Natural killer cell treated with Interleukin-12 subunit alpha and Interleukin-12 subunit beta and Interleukin-15 and Interleukin-18, amount 100 ng/mL, for 72 hours (primary cell): Measurements from ENCODE around the gene POLR1A. TPM values are rescaled to one million over a fixed set of nuclear protein-coding genes. Genes with fewer than 3 reads are reported as not detected.

ENCODE experiments used
- ATAC-seq, 2 donors: fragments of 150-1000 bp; cut with Tn5 transposase in 1 of 2; sonication (Bioruptor Pico), chemical (Tn5 transposase) in 1 of 2; 2 replicates each; pipeline ENCODE4 v1.10.0; 2021
- DNase-seq: peaks from one replicate; pipeline ENCODE4 v3.0.0; 2022; ENCODE audit warnings: low spot score
- H3K27ac Mint-ChIP-seq, 2 donors: 1 replicate in 1 of 2; 2 replicates in 1 of 2; pipeline ENCODE4 v1.8.0; 2022; ENCODE audit warnings: mixed read lengths in 2 of 2, mild to moderate bottlenecking in 1 of 2, moderate library complexity in 1 of 2
- H3K27me3 Mint-ChIP-seq, 2 donors: 1 replicate in 1 of 2; 2 replicates in 1 of 2; pipeline ENCODE4 v1.8.0; 2022; ENCODE audit warnings: mixed read lengths in 2 of 2
- H3K36me3 Mint-ChIP-seq: one replicate; pipeline ENCODE4 v1.8.0; 2022; ENCODE audit warnings: mixed read lengths
- H3K4me1 Mint-ChIP-seq, 2 donors: 1 replicate in 1 of 2; 2 replicates in 1 of 2; pipeline ENCODE4 v1.8.0; 2022; ENCODE audit warnings: low read depth in 2 of 2, mixed read lengths in 2 of 2, mild to moderate bottlenecking in 1 of 2
- H3K4me3 Mint-ChIP-seq: one replicate; pipeline ENCODE4 v1.8.0; 2022; ENCODE audit warnings: mixed read lengths
- H3K9me3 Mint-ChIP-seq: 2 replicates; pipeline ENCODE4 v1.8.0; 2022; ENCODE audit warnings: mixed read lengths
- total RNA-seq, 2 donors: library from RNA; stranded (reverse); gene quantifications; one replicate each; pipeline ENCODE4 v1.2.3, GENCODE V29; 2022

Gene POLR1A
- total RNA-seq, 2 donors from 2014 or later = 51.7 to 99.2 TPM

- Mint-ChIP-seq H3K4me1 (peaks cover 0 to 2% of the 10 kb centered on the region in 2 donors), H3K9me3 (no peaks in the 10 kb centered on the region), H3K36me3 (peaks cover 4% of the 10 kb centered on the region), H3K27ac (peak overlapping the region in 1 of 2 donors; percentile 37), H3K27me3 (no peaks in the 10 kb centered on the region), H3K4me3 (no peak overlapping the region)
- no peak for ATAC-seq
- no peak for DNase-seq
Measured at GRCh38 chr2:86022661-86023365, 82.9 kb downstream of the POLR1A start.

DNA sequence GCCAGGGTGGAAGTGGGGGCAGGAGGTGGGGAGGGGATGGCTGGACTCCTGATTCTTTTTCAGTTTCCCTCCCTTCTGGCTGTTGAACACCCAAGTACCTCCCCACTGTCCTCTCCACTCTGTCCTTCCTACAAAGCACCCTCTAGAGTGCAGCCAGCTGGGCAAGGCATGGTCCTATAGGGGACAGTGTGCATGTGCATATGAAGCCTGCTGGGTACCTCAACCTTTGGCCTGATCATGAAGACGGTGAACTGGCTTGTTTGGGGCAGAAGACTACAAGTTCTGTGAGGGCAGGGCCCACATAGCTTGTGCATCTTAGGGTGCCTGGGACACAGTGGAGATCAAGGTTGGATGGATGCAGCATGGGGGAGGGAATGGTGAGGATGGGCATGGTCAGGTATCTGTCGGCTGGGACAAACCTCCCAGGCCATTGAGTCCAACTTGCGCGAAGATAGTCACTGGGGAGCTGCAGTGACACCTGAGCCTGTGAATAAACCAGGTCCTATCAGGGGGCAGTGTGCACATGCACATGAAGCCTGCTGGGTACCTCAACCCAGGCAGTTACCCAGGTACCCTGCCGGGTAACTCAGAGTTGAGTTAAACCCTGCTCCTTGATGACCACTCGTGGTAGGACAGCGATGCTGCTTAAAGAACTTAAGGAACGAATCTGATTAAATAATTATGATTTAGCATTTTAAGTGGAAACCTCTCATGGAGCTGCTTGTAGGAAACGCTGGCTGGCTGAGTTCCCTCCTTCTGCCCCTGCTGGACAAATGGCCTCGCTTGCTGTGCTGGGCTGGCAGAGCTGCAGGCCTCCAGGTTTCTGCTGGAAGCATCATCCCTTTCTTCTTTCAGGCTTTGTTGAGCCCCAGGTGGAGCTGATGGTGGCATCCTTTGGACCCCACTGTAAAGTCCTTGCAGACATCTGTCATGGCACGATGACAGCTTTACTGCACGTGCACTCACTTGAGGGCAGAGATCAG, 84.0 kb downstream of the POLR1A start:
- no peaks in the 10 kb centered on the region for H3K27me3 Mint-ChIP-seq
- no peak overlapping the region for H3K4me3 Mint-ChIP-seq
- H3K9me3 Mint-ChIP-seq = no peaks in the 10 kb centered on the region
- H3K36me3 Mint-ChIP-seq = peaks cover 4% of the 10 kb centered on the region
- ATAC-seq (no peak), DNase-seq (no peak)
- no peak overlapping the region for H3K27ac Mint-ChIP-seq
- peaks cover 2 to 6% of the 10 kb centered on the region in 2 donors for H3K4me1 Mint-ChIP-seq

- no peaks in the 10 kb centered on the region for H3K9me3 Mint-ChIP-seq
- H3K36me3 Mint-ChIP-seq = peaks cover 4% of the 10 kb centered on the region
- no peak overlapping the region for H3K4me3 Mint-ChIP-seq
- DNase-seq (no peak), ATAC-seq (no peak)
- no peaks in the 10 kb centered on the region for H3K27me3 Mint-ChIP-seq
- peaks cover 2 to 6% of the 10 kb centered on the region in 2 donors for H3K4me1 Mint-ChIP-seq
- no peak overlapping the region for H3K27ac Mint-ChIP-seq
Measured at GRCh38 chr2:86020984-86021383, 84.7 kb downstream of the POLR1A start.

DNA sequence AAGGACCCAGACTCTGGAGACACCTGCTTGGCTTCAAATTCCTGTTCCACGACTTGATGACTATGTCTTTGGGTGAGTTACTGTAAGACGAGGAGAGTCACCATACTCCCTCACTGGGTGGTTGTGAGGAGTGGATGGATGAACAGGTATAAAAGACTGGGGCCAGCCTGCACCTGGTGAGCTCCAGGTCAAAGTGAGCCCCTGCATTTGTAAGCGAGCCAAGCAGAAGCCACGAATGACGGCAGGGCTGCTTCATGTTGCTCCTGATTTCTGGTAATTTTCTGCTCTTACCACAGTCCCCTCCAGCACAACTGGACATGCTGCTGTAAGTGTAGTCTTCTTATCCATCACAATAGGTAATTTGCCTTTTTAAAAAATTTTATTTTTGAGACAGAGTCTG, 86.6 kb downstream of the POLR1A start:
- peaks cover 2 to 6% of the 10 kb centered on the region in 2 donors for H3K4me1 Mint-ChIP-seq
- H3K27me3 Mint-ChIP-seq = no peaks in the 10 kb centered on the region
- ATAC-seq (no peak), DNase-seq (no peak)
- H3K4me3 Mint-ChIP-seq = no peak overlapping the region
- H3K36me3 Mint-ChIP-seq = peaks cover 10% of the 10 kb centered on the region
- no peak overlapping the region for H3K27ac Mint-ChIP-seq
- peaks cover 5% of the 10 kb centered on the region for H3K9me3 Mint-ChIP-seq

DNA sequence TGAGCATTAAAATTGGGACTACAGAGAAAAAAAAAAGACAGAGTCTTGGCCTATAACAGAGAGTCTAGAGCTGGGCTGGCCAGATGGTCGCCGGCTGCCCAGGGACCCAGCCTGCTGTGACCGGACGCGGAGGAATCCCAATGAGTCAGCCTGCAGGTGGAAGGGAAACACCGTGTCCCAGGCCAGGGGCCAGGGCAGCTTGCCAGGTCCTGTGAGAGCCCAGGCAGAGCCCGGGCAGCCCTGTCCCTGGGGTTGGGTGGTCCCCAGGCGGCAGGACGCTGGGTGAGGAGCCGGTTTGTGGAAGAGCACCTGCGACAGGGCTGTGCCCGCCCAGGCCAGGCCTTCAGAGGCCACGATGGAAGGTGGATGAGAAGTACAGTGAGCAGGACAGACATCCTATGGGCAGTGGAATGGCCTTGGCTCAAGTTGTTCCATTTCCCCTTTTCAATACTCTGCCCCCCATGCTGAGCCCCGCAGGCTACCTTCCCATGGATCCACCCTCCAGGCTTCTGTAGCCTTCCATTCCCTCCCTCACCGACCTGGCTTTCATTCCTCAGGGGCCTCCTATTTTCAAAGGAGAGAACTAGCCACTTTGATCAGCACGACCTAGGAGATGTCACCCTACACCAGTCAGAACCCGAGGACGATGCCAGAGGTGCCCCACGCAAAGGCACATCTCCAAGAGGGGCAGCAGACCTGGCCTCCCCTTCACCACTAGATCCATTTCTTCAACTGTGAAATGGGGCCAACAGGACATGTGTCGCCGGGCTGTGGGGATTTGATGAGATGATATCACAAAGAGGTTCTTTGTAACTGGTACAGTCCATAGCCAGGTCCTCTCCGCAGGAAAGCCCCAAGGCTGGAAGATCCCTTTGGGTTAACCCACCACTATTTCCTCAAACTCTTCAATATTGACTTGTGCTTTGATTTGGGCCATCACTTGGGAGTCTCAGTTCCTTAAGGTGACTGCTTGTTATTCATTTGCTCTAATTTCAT, 87.5 kb downstream of the POLR1A start:
- peaks cover 5% of the 10 kb centered on the region for H3K9me3 Mint-ChIP-seq
- H3K4me1 Mint-ChIP-seq = peaks cover 0 to 6% of the 10 kb centered on the region in 2 donors
- H3K4me3 Mint-ChIP-seq = peak overlapping the region; percentile 48
- DNase-seq = no peak
- peaks cover 14% of the 10 kb centered on the region for H3K36me3 Mint-ChIP-seq
- H3K27me3 Mint-ChIP-seq = no peaks in the 10 kb centered on the region
- peak overlapping the region; percentile 32 to 62 for H3K27ac Mint-ChIP-seq
- ATAC-seq = peak in 1 of 2 donors; percentile 45

DNA sequence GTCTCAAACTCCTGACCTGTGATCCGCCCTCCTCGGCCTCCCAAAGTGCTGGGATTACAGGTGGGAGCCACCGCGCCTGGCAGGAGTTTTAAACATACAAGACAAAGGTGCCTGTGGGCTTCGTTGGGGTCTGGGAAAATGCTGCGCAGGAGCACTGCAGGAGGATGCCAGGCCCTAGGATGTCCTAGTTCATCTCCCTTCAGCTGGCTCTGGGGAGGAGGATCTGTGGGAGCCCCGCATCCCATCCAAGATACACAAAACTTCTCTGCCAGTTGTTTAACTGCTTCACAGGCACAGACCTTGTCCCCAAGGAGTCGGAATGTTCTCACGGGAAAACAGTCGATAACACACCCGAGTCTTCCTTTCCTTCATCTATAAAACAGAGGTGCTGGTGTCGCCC, 89.1 kb downstream of the POLR1A start:
- H3K4me3 Mint-ChIP-seq = peak overlapping the region; percentile 48
- ATAC-seq (no peak), DNase-seq (no peak)
- H3K36me3 Mint-ChIP-seq = peaks cover 14% of the 10 kb centered on the region
- H3K27me3 Mint-ChIP-seq = no peaks in the 10 kb centered on the region
- peak overlapping the region in 1 of 2 donors; percentile 62 for H3K27ac Mint-ChIP-seq
- H3K4me1 Mint-ChIP-seq = peaks cover 3 to 6% of the 10 kb centered on the region in 2 donors
- H3K9me3 Mint-ChIP-seq = peaks cover 5% of the 10 kb centered on the region

DNA sequence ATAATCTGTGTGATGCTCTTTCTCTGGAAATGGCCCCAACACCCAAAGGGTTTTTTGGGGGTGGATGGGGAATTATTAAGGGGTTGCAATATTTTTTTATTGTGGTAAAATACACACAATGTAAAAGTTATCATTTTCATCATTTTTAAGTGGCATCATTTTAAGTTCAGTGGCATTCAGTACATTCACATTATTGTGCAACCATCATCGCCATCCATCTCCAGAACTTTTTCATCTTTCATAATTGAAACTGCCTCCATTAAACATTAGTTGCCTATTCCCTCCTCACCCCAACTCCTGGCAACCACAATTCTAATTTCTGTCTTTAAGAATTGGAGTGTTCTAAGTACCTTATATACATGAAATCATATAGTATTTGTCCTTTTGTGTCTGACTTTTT, 90.0 kb downstream of the POLR1A start:
- DNase-seq (no peak), ATAC-seq (no peak)
- Mint-ChIP-seq H3K27me3 (no peaks in the 10 kb centered on the region), H3K27ac (no peak overlapping the region), H3K4me3 (no peak overlapping the region), H3K36me3 (peaks cover 14% of the 10 kb centered on the region), H3K4me1 (peaks cover 3 to 6% of the 10 kb centered on the region in 2 donors), H3K9me3 (peaks cover 5% of the 10 kb centered on the region)

DNA sequence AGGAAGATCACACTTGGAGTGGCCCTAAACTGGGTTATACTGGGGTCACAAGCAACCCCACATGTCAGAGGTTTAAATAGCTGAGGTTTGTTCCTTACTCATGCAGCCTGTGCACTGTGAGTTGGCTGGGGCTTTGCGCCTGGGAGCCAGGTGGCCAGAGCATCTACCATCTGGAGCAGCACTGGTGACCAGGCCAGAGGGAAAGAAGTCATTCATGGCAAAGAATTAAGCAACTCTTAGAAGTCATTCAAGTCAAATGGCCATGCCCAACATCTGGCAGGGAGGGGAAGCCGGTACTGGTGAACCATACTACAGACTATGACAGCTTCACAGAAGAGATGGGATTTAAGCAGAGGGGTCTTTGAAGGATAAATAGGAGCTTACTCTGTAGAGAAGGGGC, 90.7 kb downstream of the POLR1A start:
- Mint-ChIP-seq H3K9me3 (peaks cover 5% of the 10 kb centered on the region), H3K27me3 (no peaks in the 10 kb centered on the region), H3K4me1 (peaks cover 3 to 6% of the 10 kb centered on the region in 2 donors), H3K27ac (no peak overlapping the region), H3K36me3 (peaks cover 14% of the 10 kb centered on the region), H3K4me3 (no peak overlapping the region)
- no peak for ATAC-seq
- DNase-seq = no peak

DNA sequence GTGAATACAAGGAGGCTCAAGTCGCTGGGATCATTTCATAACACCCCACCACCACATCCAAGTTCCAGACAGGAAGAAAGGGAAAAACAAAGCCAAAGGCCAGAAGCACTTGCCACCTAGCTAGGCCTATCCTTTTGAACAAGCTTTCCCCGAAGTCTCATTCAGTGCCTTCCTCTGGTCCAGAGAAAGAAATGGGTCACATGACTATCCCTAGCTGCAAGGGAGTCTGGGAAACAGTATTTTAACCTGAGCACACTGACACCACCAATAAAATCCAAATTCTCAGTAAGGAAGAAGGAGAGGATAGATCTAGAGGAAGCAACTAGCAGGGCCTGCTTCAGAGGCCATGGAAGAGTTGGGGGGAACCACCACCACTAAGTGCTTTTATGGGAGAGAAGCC, 91.2 kb downstream of the POLR1A start:
- peaks cover 3 to 6% of the 10 kb centered on the region in 2 donors for H3K4me1 Mint-ChIP-seq
- no peak overlapping the region for H3K27ac Mint-ChIP-seq
- DNase-seq (no peak), ATAC-seq (no peak)
- H3K27me3 Mint-ChIP-seq = no peaks in the 10 kb centered on the region
- H3K36me3 Mint-ChIP-seq = peaks cover 14% of the 10 kb centered on the region
- peaks cover 5% of the 10 kb centered on the region for H3K9me3 Mint-ChIP-seq
- no peak overlapping the region for H3K4me3 Mint-ChIP-seq

DNA sequence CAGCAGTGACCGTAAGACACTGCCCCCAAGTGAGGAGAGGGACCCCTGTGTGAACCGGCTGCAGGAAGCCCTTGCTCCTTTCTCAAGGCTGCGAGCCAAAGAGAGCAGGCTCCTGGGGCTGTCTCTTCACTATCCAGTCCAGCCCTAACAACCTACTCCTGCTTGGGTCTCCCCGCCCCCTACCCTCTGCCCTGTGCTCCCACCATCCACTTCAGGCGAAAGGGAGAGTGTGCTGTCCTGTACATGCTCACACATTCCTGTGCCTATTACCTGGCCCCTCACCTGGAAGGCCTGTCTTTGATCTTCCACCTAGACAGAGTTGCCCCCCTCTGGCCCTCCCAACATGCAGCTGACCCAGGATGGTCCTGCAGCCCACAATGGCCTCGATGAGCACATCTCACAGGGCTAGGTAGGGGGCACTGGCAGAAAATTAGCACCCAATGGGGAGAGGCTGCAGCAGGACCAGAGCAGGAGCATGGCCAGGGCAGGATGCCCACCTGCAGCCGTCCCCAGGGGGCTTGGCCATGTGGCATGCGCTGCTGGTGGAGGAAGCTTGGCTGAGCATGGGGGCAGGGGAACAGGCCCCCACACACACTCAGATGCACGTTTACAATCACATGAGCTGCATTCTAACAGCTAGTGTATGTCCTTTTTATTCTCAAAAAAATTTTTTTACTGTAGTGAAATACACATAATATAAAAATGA, 93.5 kb downstream of the POLR1A start:
- H3K27ac Mint-ChIP-seq = peak overlapping the region in 1 of 2 donors; percentile 17
- ATAC-seq (no peak), DNase-seq (no peak)

DNA sequence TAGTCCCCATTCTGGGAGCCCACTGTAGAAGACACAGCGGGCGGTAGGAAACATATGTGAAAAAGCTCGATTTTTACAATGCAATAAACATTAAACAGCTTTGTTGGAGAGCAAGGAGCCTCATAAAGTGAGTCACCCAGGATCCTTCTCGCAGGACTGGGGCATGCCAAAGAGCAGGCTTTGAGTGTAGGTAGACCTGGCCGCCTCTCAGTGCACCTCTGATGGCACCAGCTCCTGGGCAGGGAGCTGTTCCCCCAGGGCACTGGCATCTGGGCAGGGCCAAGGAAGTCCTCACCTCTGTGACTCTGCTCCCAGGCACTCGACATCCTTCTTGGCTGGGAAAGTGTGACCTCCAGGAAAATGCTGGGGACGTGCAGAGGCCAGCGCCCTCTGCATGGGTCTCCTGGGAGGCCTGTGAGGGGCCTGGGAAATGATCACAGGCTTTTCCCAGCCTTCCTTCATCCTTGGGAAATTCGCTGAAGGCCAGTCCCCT, 94.2 kb downstream of the POLR1A start:
- H3K4me1 Mint-ChIP-seq = peaks cover 0 to 5% of the 10 kb centered on the region in 2 donors
- H3K27ac Mint-ChIP-seq = no peak overlapping the region
- peaks cover 14% of the 10 kb centered on the region for H3K36me3 Mint-ChIP-seq
- peaks cover 5% of the 10 kb centered on the region for H3K9me3 Mint-ChIP-seq
- ATAC-seq (peak in 1 of 2 donors; percentile 20), DNase-seq (no peak)
- H3K4me3 Mint-ChIP-seq = no peak overlapping the region
- no peaks in the 10 kb centered on the region for H3K27me3 Mint-ChIP-seq

More for the DNA sequence above, 93.5 kb downstream of the POLR1A start:
- peaks cover 14% of the 10 kb centered on the region for H3K36me3 Mint-ChIP-seq
- H3K9me3 Mint-ChIP-seq = peaks cover 5% of the 10 kb centered on the region
- H3K4me3 Mint-ChIP-seq = no peak overlapping the region
- H3K27me3 Mint-ChIP-seq = no peaks in the 10 kb centered on the region
- H3K4me1 Mint-ChIP-seq = peaks cover 2 to 5% of the 10 kb centered on the region in 2 donors

DNA sequence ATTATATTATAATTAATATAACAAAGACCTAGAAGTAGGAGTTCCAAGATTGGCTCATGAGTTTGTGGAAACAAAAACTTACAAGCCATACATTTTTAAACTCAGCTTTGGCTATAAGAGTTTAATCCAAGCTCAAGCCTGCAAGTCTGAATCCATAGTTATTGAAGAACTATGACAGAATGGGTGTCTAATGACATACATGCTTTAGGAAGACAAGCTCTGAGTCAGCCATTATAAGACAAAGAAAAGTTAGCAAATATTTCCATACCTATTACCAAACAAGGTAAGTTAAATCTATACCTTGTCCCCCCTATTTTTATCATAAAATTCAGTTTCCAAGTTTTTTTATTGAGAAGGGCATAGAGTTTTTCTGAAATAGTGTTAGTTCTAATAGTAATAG, 95.6 kb downstream of the POLR1A start:
- H3K9me3 Mint-ChIP-seq = peaks cover 5% of the 10 kb centered on the region
- no peak overlapping the region for H3K27ac Mint-ChIP-seq
- H3K27me3 Mint-ChIP-seq = no peaks in the 10 kb centered on the region
- ATAC-seq = no peak
- no peak for DNase-seq
- no peak overlapping the region for H3K4me3 Mint-ChIP-seq
- peaks cover 14% of the 10 kb centered on the region for H3K36me3 Mint-ChIP-seq
- H3K4me1 Mint-ChIP-seq = peaks cover 0 to 5% of the 10 kb centered on the region in 2 donors
